HepG2 (cell line): Measurements from ENCODE around the gene TUBGCP6. TPM values are rescaled to one million over a fixed set of nuclear protein-coding genes. Genes with fewer than 3 reads are reported as not detected.

Experiments
- ATAC-seq: fragments of 200-7000 bp; cut with Tn5 transposase; 3 replicates; pipeline ENCODE4 v1.9.1; 2020; ENCODE audit warnings: mild to moderate bottlenecking, moderate library complexity
- BruUV-seq: library from RNA; stranded (reverse); fragments of 400-500 nt; replicated peaks from 2 replicates; lab custom pipeline; 2021; lab: Mats Ljungman, UMichigan
- CTCF ChIA-PET: fragments of 300-600 bp; formaldehyde crosslinking; extraction: SDS; loops from one replicate; lab custom pipeline; 2021; ENCODE audit warnings: low total read pairs, inconsistent platforms, low intra/inter-chr PET ratio; lab: Yijun Ruan, JAX
- POLR2A ChIA-PET: fragments of 350-600 bp; sonication (Branson Sonifier 250); formaldehyde crosslinking; loops from one replicate; lab custom pipeline; 2020; ENCODE audit warnings: antibody characterized with exemption, inconsistent platforms; lab: Yijun Ruan, JAX
- DNase-seq: peaks from one replicate; pipeline ENCODE4 v3.0.0-alpha.2; 2015; ENCODE audit warnings: low spot score
- FAIRE-seq: peaks from 3 replicates; lab custom pipeline; 2011; peaks lifted over from hg19 to GRCh38; lab: Jason Lieb, UNC
- H2AFZ ChIP-seq: one replicate; pipeline ENCODE4 v1.6.1; 2011; ENCODE audit warnings: low read length, inconsistent platforms
- H3K27ac ChIP-seq: fragments of 300-600 bp; 3 replicates; pipeline ENCODE4 v1.8.0; 2011; ENCODE audit warnings: mixed run types, mild to moderate bottlenecking, mixed read lengths, low read length, inconsistent platforms; ENCODE audit not compliant: insufficient read depth; ENCODE audit errors: extremely low read length
- H3K27me3 ChIP-seq, 2 experiments: fragments of 200-600 bp in 1 of 2; 2 replicates in 1 of 2; 3 replicates in 1 of 2; pipeline versions ENCODE4 v1.6.0 to v1.8.0; 2011; ENCODE audit warnings: low read length in 2 of 2, mild to moderate bottlenecking in 2 of 2, moderate library complexity in 2 of 2, inconsistent platforms in 1 of 2; ENCODE audit not compliant: insufficient read depth in 2 of 2, control insufficient read depth in 1 of 2
- H3K36me3 ChIP-seq, 2 experiments: fragments of 200-600 bp in 1 of 2; replicated peaks in 1 of 2; 2 replicates in 1 of 2; 3 replicates in 1 of 2; pipeline versions ENCODE4 v1.5.1 to v1.8.0; 2011; ENCODE audit warnings: low read length in 2 of 2, inconsistent platforms in 1 of 2; ENCODE audit not compliant: insufficient read depth in 2 of 2, control insufficient read depth in 1 of 2
- H3K4me1 ChIP-seq: 2 replicates; pipeline ENCODE4 v1.5.1; 2012; ENCODE audit warnings: low read length, inconsistent platforms; ENCODE audit not compliant: insufficient read depth
- H3K4me2 ChIP-seq: 2 replicates; pipeline ENCODE4 v1.6.0; 2011; ENCODE audit warnings: low read depth, low read length, inconsistent platforms
- H3K4me3 ChIP-seq, 3 experiments: fragments of 200-600 bp in 1 of 3; sonication (generic), shearing (Covaris generic) in 1 of 3; replicated peaks in 1 of 3; 2 replicates each; pipeline ENCODE4 v1.5.1; 2011 to 2016; ENCODE audit warnings: low read length in 3 of 3, inconsistent platforms in 2 of 3, low read depth in 2 of 3, mild to moderate bottlenecking in 2 of 3, control low read depth in 1 of 3, mixed read lengths in 1 of 3; ENCODE audit not compliant: insufficient read depth in 1 of 3
- H3K79me2 ChIP-seq: one replicate; pipeline ENCODE4 v1.6.1; 2011; ENCODE audit warnings: low read length, inconsistent platforms; ENCODE audit not compliant: insufficient read depth
- H3K9ac ChIP-seq: 2 replicates; pipeline ENCODE4 v1.6.0; 2011; ENCODE audit warnings: mild to moderate bottlenecking, low read depth, low read length, inconsistent platforms; ENCODE audit not compliant: insufficient read depth
- H3K9me3 ChIP-seq: 2 replicates; pipeline ENCODE4 v1.5.1; 2012; ENCODE audit warnings: mild to moderate bottlenecking, low read length
- H4K20me1 ChIP-seq: 2 replicates; pipeline ENCODE4 v1.6.0; 2011; ENCODE audit warnings: inconsistent platforms, mild to moderate bottlenecking, low read length, moderate library complexity; ENCODE audit not compliant: insufficient read depth
- GATAD2A ChIP-seq: IDR thresholded peaks from 2 replicates; pipeline ENCODE4 v1.6.1; 2016
- GFI1 ChIP-seq: sonication (generic); formaldehyde crosslinking; IDR thresholded peaks from 2 replicates; pipeline ENCODE4 v1.5.0; 2020; ENCODE audit warnings: missing genetic modification reagents, mild to moderate bottlenecking, borderline replicate concordance
- GTF2F1 ChIP-seq: fragments of 150-350 bp; IDR thresholded peaks from 2 replicates; pipeline ENCODE4 v1.6.1; 2014; ENCODE audit warnings: low read length
- PREB ChIP-seq: sonication (generic); formaldehyde crosslinking; IDR thresholded peaks from 2 replicates; pipeline ENCODE4 v1.4.0; 2020; ENCODE audit warnings: missing genetic modification reagents
- REXO4 ChIP-seq: sonication (generic); formaldehyde crosslinking; IDR thresholded peaks from 2 replicates; pipeline ENCODE4 v1.8.0; 2022; ENCODE audit warnings: missing genetic modification reagents, mild to moderate bottlenecking, borderline replicate concordance
- RXRA ChIP-seq: sonication (generic); formaldehyde crosslinking; IDR thresholded peaks from 2 replicates; pipeline ENCODE4 v1.5.1; 2020; ENCODE audit warnings: missing genetic modification reagents
- TAF1 ChIP-seq: sonication (generic); formaldehyde crosslinking; IDR thresholded peaks from 2 replicates; pipeline ENCODE4 v1.4.0; 2020; ENCODE audit warnings: missing genetic modification reagents
- ZBTB49 ChIP-seq: sonication (generic); formaldehyde crosslinking; IDR thresholded peaks from 2 replicates; pipeline ENCODE4 v1.4.0; 2020; ENCODE audit warnings: missing genetic modification reagents, borderline replicate concordance
- WGBS: methylation state at CpG from one replicate; pipeline ENCODE4 v1.1.6; 2017; ENCODE audit warnings: low lambda C conversion rate; 5-methylcytosine and 5-hydroxymethylcytosine counted together
- in situ Hi-C: cut with HindIII; loops from 2 replicates; pipeline ENCODE4 v1.10.0; 2017; ENCODE audit warnings: low pct_unique_long_range_greater_than_20kb; ENCODE audit not compliant: extremely low pct_ligation_motif_present
- intact Hi-C: fragments of 100-400 bp; cut with micrococcal nuclease; formaldehyde crosslinking; loops from one replicate; pipeline ENCODE4 v1.10.0; 2022; ENCODE audit not compliant: unreplicated experiment
- polyA plus RNA-seq, 8 experiments: library from polyadenylated mRNA; depleted of rRNA in 3 of 8; stranded (reverse) in 7 of 8; unstranded in 1 of 8; fragments of >200 nt; fragmentation: Illumina TruSeq in 4 of 8; extraction: Trizol in 4 of 8; gene quantifications; 2 replicates each; pipeline versions ENCODE4 v1.2.1 to v1.2.3, GENCODE V29; 2011 to 2016; ENCODE audit warnings: low read depth in 4 of 8, missing spikeins in 1 of 8, mixed read lengths in 1 of 8; ENCODE audit not compliant: insufficient read depth in 1 of 8
- total RNA-seq, 5 experiments: library from RNA; depleted of rRNA; stranded (reverse); fragments of >200 nt; fragmentation: Illumina TruSeq; extraction: Trizol; gene quantifications; 2 replicates each; pipeline ENCODE4 v1.2.3, GENCODE V29; 2016; ENCODE audit warnings: low read depth in 1 of 5

The TUBGCP6 gene
- total and polyA plus RNA-seq, 2 of the 13 experiments (the other 11 are each of a cell fraction or from before 2014, with no cell fraction given) = 14.6 to 15.7 TPM

- Histone ChIP-seq H3K27ac (no peak overlapping the region), H3K79me2 (peaks cover 18% of the 10 kb centered on the region), H3K4me2 (no peak overlapping the region), H3K9me3 (no peaks in the 10 kb centered on the region), H3K36me3 (peaks cover 3 to 8% of the 10 kb centered on the region in 2 experiments; a peak in 4 of 5 replicates)
- FAIRE-seq (no peak), DNase-seq (no peak), ATAC-seq (no peak)
- POLR2A ChIA-PET = no interaction called here
- no peak for TF ChIP-seq GTF2F1
- no peak for TF ChIP-seq TAF1 (CRISPR knock-in tag)
- no peak for TF ChIP-seq GATAD2A (CRISPR knock-in tag)
- no peak for TF ChIP-seq RXRA (CRISPR knock-in tag)
- TF ChIP-seq ZBTB49 = no peak
- TF ChIP-seq REXO4 (CRISPR knock-in tag) = no peak
- no peak for TF ChIP-seq PREB (CRISPR knock-in tag)
- TF ChIP-seq GFI1 = no peak
- TF ChIP-seq, all 625 proteins: peak for 0
- Histone ChIP-seq H3K4me3 (no peak overlapping the region), H3K27me3 (no peaks in the 10 kb centered on the region), H4K20me1 (peaks cover 2% of the 10 kb centered on the region; the same call in 1 of the 2 replicates), H2AFZ (no peak overlapping the region), H3K4me1 (peaks cover 30% of the 10 kb centered on the region), H3K9ac (no peak overlapping the region)
- in situ Hi-C loops (no loop called here), intact Hi-C loops (no loop called here)
- 95% methylated on average over 7 of the region's 11 CpGs for WGBS
- CTCF ChIA-PET = no interaction called here
- TSS peak; percentile 43 for BruUV-seq
Measured at GRCh38 chr22:50188356-50188755, 56.5 kb downstream of the TUBGCP6 start.
